Hepatocyte (in vitro differentiated cells): Measurements from ENCODE around the gene EXOC4.

Experiments used
- CTCF ChIP-seq: fragments of 200-600 bp; sonication (generic); IDR thresholded peaks from 2 replicates; pipeline ENCODE4 v1.5.1; 2016; ENCODE audit warnings: antibody characterized with exemption, mild to moderate bottlenecking; ENCODE audit not compliant: poor library complexity
- EZH2 ChIP-seq: fragments of 200-600 bp; sonication (generic); IDR thresholded peaks from 2 replicates; pipeline ENCODE4 v1.6.1; 2016; ENCODE audit warnings: antibody characterized with exemption, mild to moderate bottlenecking, borderline replicate concordance
- EZH2phosphoT487 ChIP-seq: fragments of 200-600 bp; sonication (generic); IDR thresholded peaks from one replicate; pipeline ENCODE4 v1.6.1; 2018; ENCODE audit warnings: antibody characterized with exemption, mild to moderate bottlenecking, low read depth, moderate library complexity; ENCODE audit not compliant: unreplicated experiment, severe bottlenecking

GRCh38 chr7:133782470-133782869, 529.6 kb downstream of the EXOC4 start:
- TF ChIP-seq CTCF (no peak), EZH2phosphoT487 (no peak), EZH2 (no peak)
